Measurements from ENCODE around the gene IRAK2.

Gene IRAK2

DNA sequence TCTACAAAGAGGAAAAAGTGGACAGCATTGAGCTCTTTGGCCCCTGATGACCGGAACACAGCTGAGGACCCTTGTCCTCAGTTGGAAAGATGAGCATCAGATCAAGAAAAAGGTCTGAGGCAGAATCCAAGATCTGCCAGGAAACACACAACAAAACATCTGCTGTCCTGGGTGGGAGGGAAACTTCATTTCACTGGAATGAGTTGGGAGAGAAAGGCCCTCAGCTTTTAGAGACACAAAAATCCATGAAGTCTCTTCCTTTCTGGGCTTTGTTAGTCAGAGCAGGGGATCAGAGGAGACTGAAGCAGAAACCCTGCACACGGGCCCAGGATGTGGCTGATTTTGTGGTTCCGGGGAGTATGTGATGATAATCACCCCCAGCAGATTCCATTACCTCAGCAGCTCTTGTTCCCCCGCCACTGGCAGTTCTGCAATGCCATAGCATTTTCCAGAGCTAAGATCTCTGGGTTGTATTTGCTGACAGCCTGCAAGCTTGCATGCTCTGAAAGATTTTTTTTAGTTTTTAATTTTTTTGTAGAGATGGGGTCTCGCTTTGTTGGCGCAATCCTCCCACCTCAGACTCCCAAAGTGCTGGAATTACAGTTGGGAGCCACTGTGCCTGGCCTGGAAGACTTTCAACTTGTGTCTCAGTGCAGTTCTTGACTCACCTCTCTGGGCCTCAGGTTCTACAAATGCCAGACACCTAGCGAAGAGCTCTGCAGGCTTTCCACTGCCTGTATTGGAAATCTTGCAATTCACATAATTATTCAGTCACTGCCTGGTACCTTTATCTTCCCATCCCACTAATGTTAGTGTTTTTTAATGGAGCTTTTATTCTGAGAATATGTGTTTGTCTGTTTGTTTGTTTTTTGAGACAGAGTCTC, 77.7 kb downstream of the IRAK2 start:
- peak overlapping the region; percentile 72 for H3K4me3 Mint-ChIP-seq
- no peaks in the 10 kb centered on the region for H3K27me3 Mint-ChIP-seq (ENCODE audit: low read depth)
- peaks cover 41% of the 10 kb centered on the region for H3K4me1 Mint-ChIP-seq (ENCODE audit: low read depth)
- peaks cover 31% of the 10 kb centered on the region for H3K9me3 Mint-ChIP-seq
- peak overlapping the region; percentile 92 for H3K27ac Mint-ChIP-seq
- H3K36me3 Mint-ChIP-seq (ENCODE audit: low read depth): peaks cover 70% of the 10 kb centered on the region

DNA sequence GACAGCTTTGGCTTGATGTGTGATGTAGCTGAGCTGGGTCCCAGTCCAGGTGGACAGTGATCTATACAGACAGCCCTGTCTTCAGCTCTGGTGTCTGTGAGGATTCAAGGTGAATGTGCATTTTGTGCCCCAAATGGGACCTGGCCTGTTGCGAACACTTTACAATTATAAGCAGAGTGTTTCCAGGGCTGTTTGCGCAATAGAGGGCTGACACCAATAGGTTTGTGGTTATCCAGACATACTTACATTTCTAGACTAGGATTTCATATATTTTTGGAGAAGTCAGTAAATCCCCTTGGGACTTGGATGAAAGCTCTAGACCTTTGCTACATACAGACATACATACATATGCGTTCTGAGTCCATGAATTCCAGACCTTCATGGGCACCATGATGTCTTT, 79.3 kb downstream of the IRAK2 start:
- Mint-ChIP-seq H3K4me1 (ENCODE audit: low read depth) (peaks cover 33% of the 10 kb centered on the region), H3K9me3 (peaks cover 29% of the 10 kb centered on the region), H3K27me3 (ENCODE audit: low read depth) (no peaks in the 10 kb centered on the region), H3K27ac (peak overlapping the region; percentile 22), H3K4me3 (no peak overlapping the region), H3K36me3 (ENCODE audit: low read depth) (peaks cover 63% of the 10 kb centered on the region)

DNA sequence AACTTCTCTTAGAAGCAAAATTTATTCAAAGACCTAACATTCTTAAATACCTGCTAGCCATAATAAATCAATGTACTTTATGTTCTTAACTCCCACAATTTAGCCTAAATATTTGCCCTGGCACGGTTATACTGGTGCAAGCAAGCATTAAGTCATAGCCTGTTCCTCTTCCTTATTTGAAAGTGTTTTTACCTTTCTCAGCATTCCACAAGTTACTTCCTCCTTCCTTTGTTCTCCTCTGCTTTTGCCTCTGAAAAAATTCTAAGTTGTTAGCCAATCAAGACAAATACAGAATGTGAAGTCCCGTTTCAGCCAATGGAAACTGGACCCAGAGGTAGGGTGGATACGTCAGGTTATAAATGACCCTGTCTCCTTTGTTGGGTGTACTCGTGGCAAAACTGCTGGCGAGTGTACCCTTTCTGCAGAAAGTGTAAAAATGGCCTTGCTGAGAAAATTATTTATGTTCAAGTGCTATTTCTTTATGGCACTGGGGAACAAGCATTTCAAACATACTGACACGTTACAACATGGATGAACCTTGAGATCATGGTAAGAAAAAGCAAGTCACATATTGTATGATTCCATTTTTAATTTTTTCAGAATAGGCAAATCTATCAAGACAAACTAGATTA, 80.5 kb downstream of the IRAK2 start:
- H3K4me1 Mint-ChIP-seq (ENCODE audit: low read depth): peaks cover 41% of the 10 kb centered on the region
- no peak overlapping the region for H3K27ac Mint-ChIP-seq
- no peaks in the 10 kb centered on the region for H3K27me3 Mint-ChIP-seq (ENCODE audit: low read depth)
- peaks cover 65% of the 10 kb centered on the region for H3K36me3 Mint-ChIP-seq (ENCODE audit: low read depth)
- peaks cover 29% of the 10 kb centered on the region for H3K9me3 Mint-ChIP-seq
- H3K4me3 Mint-ChIP-seq: no peak overlapping the region

DNA sequence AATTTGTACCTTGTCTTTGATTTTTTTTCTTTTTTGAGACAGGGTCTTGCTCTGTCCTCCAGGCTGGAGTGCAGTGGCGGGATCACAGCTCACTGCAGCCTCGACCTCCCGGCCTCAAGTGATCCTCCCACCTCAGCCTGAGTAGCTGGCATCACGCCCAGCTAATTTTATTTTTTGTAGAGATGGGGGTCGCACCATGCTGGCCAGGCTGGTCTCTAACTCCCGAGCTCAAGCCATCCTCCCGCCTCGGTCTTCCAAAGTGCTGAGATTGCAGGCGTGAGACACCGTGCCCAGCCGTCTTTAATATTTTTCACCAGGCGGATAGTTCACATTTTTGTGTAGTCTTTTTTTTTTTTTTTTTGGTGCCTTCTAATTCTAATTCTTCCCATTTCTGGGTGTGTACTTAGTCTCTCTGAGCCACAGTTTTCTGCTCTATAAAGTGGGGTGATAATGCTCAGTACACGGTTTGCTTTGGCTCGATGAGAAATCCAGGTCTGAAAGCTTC, 83.0 kb downstream of the IRAK2 start:
- no peaks in the 10 kb centered on the region for H3K27me3 Mint-ChIP-seq (ENCODE audit: low read depth)
- peak overlapping the region; percentile 69 for H3K4me3 Mint-ChIP-seq
- H3K4me1 Mint-ChIP-seq (ENCODE audit: low read depth): peaks cover 43% of the 10 kb centered on the region
- H3K36me3 Mint-ChIP-seq (ENCODE audit: low read depth): peaks cover 69% of the 10 kb centered on the region
- peak overlapping the region; percentile 87 for H3K27ac Mint-ChIP-seq
- peaks cover 29% of the 10 kb centered on the region for H3K9me3 Mint-ChIP-seq

DNA sequence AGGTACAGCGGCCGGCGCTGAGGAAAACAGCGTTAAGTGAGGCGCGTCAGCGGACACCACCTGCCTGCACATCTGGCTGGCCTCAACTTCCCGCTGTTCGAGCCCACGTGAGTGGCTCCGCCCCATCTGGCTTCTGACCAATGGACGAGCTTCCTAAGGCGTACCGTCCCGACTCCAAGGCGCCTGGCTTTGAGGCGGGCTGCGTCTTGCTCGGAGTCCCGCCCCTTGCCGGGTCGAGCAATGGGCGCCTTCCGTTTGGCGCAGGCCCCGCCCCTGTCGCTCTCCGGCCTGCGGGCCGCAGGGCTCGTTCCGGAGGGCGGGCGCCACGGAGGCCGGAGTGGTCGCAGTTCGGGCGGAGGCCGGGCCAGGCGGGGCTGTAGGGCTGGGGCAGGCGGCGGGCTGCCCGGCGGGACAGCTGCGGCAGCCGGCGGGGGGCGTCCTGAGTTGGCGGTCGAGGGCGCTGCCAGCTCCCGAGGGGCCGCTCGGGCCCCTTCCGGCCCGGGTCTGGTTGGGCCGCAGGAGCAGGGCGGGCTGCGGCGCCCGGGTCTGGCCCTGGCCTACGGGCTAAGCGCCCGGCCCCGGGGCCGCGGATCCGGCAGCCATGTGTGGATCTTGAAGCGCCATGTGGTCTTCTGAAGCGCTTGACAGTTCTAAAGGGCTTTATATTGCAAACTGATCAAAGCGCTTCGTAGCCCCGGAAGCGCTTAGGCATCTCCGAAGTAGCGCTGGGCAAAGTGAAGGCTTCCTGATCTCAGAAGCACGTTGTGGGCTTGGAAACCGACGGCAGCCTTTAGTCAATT, 83.7 kb downstream of the IRAK2 start, which contains the start of gene TATDN2:
Gene TATDN2, plus strand, starts transcription at position 276 of the 800 bp plus-strand sequence. CDS start 742 bp downstream, outside the sequence.
- H3K36me3 Mint-ChIP-seq (ENCODE audit: low read depth): peaks cover 71% of the 10 kb centered on the region

DNA sequence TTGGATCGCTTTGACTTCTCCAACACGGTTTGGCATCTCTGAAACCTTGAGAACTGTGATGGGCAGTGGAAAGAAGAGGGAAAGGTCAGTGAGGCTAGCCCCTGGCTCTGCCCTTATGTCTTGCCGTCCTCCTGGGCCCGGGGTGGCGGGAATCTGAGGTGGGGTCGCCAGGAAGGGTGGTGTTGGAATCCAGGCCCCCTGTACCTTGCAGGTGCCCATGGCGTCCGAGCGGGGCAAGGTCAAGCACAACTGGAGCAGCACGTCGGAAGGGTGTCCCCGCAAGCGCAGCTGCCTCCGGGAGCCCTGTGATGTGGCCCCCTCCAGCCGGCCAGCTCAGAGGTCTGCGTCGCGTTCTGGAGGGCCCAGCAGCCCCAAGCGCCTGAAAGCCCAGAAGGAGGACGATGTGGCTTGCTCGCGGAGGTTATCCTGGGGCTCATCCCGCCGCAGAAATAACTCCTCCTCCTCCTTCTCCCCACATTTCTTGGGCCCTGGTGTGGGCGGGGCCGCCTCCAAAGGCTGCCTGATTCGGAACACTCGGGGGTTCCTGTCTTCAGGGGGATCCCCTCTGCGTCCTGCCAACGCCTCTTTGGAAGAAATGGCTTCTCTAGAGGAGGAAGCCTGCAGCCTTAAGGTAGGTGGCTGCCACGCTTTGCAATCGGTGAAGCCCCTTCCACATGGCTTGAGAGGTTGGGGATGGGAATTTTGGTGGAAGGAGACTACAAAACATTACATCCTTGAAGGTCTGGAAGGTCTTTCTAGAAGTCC, 84.4 kb downstream of the IRAK2 start:
- Mint-ChIP-seq H3K27me3 (ENCODE audit: low read depth) (no peaks in the 10 kb centered on the region), H3K4me1 (ENCODE audit: low read depth) (peaks cover 46% of the 10 kb centered on the region), H3K9me3 (peaks cover 24% of the 10 kb centered on the region), H3K36me3 (ENCODE audit: low read depth) (peaks cover 73% of the 10 kb centered on the region), H3K4me3 (peak overlapping the region; percentile 98), H3K27ac (peak overlapping the region; percentile 95)

More for the DNA sequence above, 83.7 kb downstream of the IRAK2 start, which contains the start of gene TATDN2:
- Mint-ChIP-seq H3K27me3 (ENCODE audit: low read depth) (no peaks in the 10 kb centered on the region), H3K4me1 (ENCODE audit: low read depth) (peaks cover 44% of the 10 kb centered on the region), H3K4me3 (peak within 1 kb of the TSS; percentile 98), H3K27ac (peak within 1 kb of the TSS; percentile 95), H3K9me3 (peaks cover 29% of the 10 kb centered on the region)

DNA sequence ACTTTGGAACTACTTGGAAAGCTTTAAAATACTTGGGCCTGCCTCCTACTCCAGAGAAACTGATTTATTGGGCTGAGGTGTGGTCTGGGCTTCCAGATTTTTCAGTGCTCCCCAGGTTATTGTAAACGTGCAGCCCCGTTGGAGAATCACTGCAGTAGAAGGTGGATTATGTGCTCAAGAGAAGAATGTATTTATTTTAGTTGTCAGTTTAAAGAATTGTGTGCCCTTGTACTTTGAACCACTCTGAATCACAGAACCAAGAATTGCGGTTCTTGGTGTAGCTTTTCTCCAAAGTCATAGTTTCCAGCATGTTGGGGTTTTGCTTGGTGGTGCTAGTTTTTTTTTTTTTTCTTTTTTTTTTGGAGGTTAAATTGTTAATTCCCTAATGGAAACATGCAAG, 85.1 kb downstream of the IRAK2 start:
- Mint-ChIP-seq H3K4me3 (peak overlapping the region; percentile 98), H3K27me3 (ENCODE audit: low read depth) (no peaks in the 10 kb centered on the region), H3K36me3 (ENCODE audit: low read depth) (peaks cover 71% of the 10 kb centered on the region), H3K4me1 (ENCODE audit: low read depth) (peaks cover 53% of the 10 kb centered on the region), H3K9me3 (peaks cover 17% of the 10 kb centered on the region), H3K27ac (peak overlapping the region; percentile 95)

DNA sequence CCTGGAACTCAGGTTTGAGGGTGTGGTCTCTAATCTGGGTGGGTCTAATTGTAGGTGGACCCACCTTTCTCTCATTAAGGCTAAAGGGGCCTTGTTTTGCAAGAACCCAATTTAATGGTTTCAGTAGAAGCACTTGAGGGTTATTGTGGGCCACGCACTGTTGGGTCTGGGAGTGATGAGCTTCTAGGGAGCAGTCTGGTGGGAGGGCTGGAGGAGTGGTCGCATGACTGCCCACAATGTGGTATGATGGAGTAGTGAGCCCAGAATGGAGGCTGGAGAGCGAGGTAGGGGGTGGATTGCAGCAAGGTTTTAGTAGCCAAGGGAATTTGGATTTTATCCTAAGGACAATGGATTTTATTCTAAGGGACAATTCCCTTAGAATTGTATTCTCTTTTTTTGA, 86.3 kb downstream of the IRAK2 start:
- Mint-ChIP-seq H3K4me1 (ENCODE audit: low read depth) (peaks cover 61% of the 10 kb centered on the region), H3K27me3 (ENCODE audit: low read depth) (no peaks in the 10 kb centered on the region), H3K4me3 (peak overlapping the region; percentile 98), H3K9me3 (peaks cover 7% of the 10 kb centered on the region), H3K36me3 (ENCODE audit: low read depth) (peaks cover 66% of the 10 kb centered on the region), H3K27ac (peak overlapping the region; percentile 95)

DNA sequence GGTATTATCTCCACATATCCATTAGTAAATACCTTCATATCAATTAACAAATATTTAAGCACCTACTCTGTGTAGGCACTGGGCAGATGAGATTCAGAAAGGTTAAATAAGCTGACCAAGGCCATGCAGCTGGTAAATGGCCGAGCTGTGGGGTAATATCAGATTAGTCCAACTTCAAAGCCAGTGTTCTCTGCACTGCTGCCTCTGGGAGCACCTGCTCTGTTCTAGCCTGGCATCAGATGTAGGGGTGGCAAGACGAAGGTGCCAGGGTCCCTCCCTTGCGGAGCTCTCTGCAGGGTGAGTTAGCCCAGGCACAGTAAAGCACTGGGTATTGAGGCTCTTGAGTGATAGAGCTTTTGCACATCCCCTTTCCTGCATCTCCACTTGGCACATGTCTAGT, 89.0 kb downstream of the IRAK2 start:
- peaks cover 66% of the 10 kb centered on the region for H3K36me3 Mint-ChIP-seq (ENCODE audit: low read depth)
- peak overlapping the region; percentile 1 for H3K27ac Mint-ChIP-seq
- no peak overlapping the region for H3K4me3 Mint-ChIP-seq
- H3K4me1 Mint-ChIP-seq (ENCODE audit: low read depth): peaks cover 62% of the 10 kb centered on the region
- no peaks in the 10 kb centered on the region for H3K27me3 Mint-ChIP-seq (ENCODE audit: low read depth)
- H3K9me3 Mint-ChIP-seq: no peaks in the 10 kb centered on the region

DNA sequence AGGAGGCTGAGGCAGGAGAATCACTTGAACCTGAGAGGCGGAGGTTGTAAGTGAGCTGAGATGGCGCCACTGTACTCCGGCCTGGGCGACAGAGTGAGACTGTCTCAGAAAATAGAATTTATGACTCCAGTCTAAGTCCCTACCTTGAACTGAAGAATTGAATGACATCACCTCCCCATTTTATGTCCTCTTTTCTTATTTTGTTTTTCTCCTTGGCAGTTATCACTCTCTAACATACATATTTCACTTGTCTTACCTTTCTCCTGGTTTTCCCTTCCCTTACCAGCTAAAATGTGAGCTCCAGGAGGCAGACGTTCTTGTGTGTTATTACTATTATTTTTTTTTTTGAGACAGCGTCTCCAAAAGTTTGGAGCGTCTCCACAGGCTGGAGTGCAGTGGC, 91.1 kb downstream of the IRAK2 start:
- H3K9me3 Mint-ChIP-seq: no peaks in the 10 kb centered on the region
- H3K36me3 Mint-ChIP-seq (ENCODE audit: low read depth): peaks cover 65% of the 10 kb centered on the region
- peak overlapping the region; percentile 41 for H3K27ac Mint-ChIP-seq
- no peak overlapping the region for H3K4me3 Mint-ChIP-seq
- peaks cover 59% of the 10 kb centered on the region for H3K4me1 Mint-ChIP-seq (ENCODE audit: low read depth)
- H3K27me3 Mint-ChIP-seq (ENCODE audit: low read depth): no peaks in the 10 kb centered on the region

DNA sequence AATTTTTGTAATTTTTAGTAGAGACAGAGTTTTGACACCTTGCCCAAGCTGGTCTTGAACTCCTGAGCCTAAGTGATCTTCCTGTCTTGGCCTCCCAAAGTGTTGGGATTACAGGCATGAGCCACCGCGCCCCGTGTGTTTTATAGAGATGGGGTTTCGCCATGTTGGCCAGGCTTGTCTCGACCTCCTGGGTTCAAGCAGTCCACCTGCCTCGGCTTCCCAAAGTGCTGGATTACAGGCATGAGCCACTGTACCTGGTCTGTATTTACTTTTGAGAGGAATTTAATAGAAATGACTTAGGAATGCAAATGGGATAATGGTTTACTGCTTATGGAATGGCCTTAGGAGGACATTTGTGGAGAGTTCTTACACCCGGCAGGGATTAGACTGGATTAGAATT, 94.3 kb downstream of the IRAK2 start:
- Mint-ChIP-seq H3K36me3 (ENCODE audit: low read depth) (peaks cover 66% of the 10 kb centered on the region), H3K4me3 (no peak overlapping the region), H3K9me3 (no peaks in the 10 kb centered on the region), H3K27me3 (ENCODE audit: low read depth) (no peaks in the 10 kb centered on the region), H3K4me1 (ENCODE audit: low read depth) (peaks cover 57% of the 10 kb centered on the region), H3K27ac (peak overlapping the region; percentile 6)

DNA sequence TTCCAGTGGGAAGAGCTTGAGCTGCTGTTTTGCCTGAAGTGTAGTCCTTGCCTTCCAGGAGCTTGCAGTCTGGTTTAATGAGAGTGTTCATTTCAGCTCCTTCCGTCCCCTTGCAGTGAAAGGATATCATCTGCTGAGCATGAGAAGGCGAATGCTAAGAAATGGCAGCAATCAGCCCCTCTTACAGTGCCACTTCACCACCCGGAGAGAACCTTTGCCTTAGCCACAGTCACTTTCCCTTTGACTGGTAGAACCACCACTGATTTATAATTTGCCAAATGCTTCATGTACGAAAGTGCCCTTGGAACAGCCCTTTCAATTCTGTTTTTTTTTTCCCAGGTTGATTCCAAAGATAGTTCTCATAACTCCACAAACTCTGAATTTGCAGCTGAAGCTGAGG, 95.1 kb downstream of the IRAK2 start:
- Mint-ChIP-seq H3K4me3 (no peak overlapping the region), H3K4me1 (ENCODE audit: low read depth) (peaks cover 53% of the 10 kb centered on the region), H3K27me3 (ENCODE audit: low read depth) (no peaks in the 10 kb centered on the region), H3K27ac (no peak overlapping the region), H3K36me3 (ENCODE audit: low read depth) (peaks cover 62% of the 10 kb centered on the region), H3K9me3 (no peaks in the 10 kb centered on the region)

DNA sequence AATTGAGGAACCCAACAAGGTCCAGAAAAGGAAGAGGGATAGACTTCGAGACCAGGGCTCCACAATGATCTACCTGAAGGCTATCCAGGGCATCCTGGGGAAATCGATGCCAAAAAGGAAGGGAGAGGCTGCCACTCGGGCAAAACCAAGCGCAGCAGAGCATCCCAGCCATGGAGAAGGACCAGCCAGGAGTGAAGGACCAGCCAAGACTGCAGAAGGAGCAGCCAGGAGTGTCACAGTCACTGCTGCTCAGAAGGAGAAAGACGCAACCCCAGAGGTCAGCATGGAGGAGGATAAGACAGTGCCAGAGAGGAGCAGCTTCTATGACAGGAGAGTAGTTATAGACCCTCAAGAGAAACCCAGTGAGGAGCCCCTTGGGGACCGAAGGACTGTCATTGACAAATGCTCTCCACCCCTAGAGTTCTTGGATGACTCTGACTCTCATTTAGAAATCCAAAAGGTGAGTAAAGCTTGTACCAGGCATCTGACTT, 95.5 kb downstream of the IRAK2 start:
- Mint-ChIP-seq H3K9me3 (no peaks in the 10 kb centered on the region), H3K4me1 (ENCODE audit: low read depth) (peaks cover 50% of the 10 kb centered on the region), H3K4me3 (no peak overlapping the region), H3K36me3 (ENCODE audit: low read depth) (peaks cover 62% of the 10 kb centered on the region), H3K27ac (no peak overlapping the region), H3K27me3 (ENCODE audit: low read depth) (no peaks in the 10 kb centered on the region)

Data from T-helper 1 cell treated with Interleukin-12 subunit alpha and Interleukin-12 subunit beta and Interleukin-4 antibody, amounts not matched to agents 30 μg/mL and 1 μg/mL, for 36 hours (primary cell).